Sigmoid colon (tissue), 4 donors: ENCODE results near the gene WFDC10A.

Source experiments
- EP300 ChIP-seq, 4 donors: sonication (generic); formaldehyde crosslinking; IDR thresholded peaks; one replicate each; pipeline ENCODE4 v1.6.1; 2017; ENCODE audit warnings: antibody characterized with exemption in 4 of 4
- POLR2AphosphoS5 ChIP-seq, 4 donors: sonication (generic); formaldehyde crosslinking; IDR thresholded peaks; one replicate each; pipeline ENCODE4 v1.6.1; 2017; ENCODE audit warnings: antibody characterized with exemption in 4 of 4
- TF ChIP-seq, protein P1 (sequence below), 4 experiments: fragments of 450-650 bp in 3 of 4; fragments of 200-600 bp in 1 of 4; IDR thresholded peaks; one replicate each; pipeline ENCODE4 v1.5.1; 2016 to 2019; ENCODE audit warnings: antibody characterized with exemption in 4 of 4, mild to moderate bottlenecking in 3 of 4, moderate library complexity in 2 of 4

DNA sequence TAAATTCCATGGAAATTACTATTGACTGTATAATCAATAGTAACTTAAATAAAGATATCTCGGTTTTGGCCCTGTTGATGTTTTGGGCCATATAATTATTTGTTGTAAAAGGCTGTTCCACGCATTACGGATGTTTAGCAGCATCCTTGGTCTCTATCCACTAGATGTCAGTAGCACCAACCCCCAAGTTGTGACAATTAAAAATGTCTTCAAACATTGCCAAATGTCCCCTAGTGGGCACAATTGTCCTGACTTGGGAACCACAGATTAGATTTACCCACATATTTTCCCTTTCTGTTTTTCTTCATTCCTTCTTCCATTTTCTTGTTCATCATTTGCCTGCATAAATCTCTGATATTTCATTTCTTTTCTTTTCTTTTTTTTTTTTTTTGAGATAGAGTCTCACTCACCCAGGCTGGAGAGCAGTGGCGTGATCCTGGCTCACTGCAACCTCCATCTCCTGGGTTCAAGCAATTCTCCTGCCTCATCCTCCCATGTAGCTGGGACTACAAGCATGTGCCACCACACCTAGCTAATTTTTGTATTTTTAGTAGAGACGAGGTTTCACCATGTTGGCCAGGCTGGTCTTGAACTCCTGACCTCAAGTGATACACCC lies 36.9 kb upstream of the WFDC10A start:
- TF ChIP-seq, protein P1, sequence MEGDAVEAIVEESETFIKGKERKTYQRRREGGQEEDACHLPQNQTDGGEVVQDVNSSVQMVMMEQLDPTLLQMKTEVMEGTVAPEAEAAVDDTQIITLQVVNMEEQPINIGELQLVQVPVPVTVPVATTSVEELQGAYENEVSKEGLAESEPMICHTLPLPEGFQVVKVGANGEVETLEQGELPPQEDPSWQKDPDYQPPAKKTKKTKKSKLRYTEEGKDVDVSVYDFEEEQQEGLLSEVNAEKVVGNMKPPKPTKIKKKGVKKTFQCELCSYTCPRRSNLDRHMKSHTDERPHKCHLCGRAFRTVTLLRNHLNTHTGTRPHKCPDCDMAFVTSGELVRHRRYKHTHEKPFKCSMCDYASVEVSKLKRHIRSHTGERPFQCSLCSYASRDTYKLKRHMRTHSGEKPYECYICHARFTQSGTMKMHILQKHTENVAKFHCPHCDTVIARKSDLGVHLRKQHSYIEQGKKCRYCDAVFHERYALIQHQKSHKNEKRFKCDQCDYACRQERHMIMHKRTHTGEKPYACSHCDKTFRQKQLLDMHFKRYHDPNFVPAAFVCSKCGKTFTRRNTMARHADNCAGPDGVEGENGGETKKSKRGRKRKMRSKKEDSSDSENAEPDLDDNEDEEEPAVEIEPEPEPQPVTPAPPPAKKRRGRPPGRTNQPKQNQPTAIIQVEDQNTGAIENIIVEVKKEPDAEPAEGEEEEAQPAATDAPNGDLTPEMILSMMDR (IDR thresholded peaks at IDR 0.05) = peak in 1 of 4 experiments; percentile 41
- TF ChIP-seq EP300 (IDR thresholded peaks at IDR 0.05) (no peak), POLR2AphosphoS5 (IDR thresholded peaks at IDR 0.05) (no peak)
